CD4-positive, alpha-beta T cell treated with Interleukin-4 for 1 hour (primary cell): ENCODE data around the gene LAMP1.
"Not testable (repeated sequence)": the region's sequence is repeated elsewhere in the genome, so short reads cannot be mapped to it uniquely, and the experiment has no call there.

Experiments
- DNase-seq, 2 donors: peaks; one replicate each; pipeline ENCODE4 v3.0.0-alpha.2; 2020 to 2022

The LAMP1 gene

DNA sequence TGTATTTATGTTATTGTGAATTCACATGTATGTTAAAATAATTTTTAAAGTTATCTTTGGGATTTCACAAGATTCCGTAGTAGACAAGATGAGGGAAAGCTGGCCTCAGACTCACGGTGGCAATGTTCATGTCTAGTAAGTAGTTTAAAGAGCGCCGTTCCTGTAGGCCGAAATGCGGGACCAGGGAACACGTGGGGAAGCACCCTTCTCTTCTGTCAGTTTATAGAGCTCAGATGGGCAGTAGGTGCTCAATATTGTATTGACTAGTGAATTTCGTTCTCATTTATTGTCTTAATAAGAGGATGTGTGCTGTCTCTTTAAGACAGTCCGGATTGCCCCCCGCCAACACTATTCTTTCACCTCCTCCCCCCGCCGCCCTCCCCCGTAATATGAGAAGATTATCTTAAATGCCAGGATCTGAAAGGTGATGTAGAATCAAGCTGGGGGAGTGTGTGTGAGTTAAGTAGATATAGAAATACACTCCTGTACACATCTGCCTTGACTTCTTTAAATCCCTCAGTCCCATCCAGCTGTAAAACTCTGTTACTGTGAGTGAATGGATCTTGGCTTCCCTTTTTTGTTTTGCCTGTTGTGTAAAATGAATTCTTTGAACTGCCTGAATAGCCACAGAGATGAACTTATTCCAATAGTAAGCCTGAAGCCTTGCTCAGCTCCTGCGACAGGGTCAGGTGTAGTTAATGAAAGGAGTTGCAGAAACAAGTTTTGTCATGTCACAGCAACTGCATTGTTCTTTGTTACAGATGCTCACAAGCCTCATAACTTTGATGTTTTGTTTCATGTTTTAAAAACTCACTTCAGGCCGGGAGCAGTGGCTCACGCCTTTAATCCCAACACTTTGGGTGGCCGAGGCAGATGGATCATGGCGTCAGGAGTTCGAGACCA is 1.3 kb downstream of the LAMP1 start:
- no peak for DNase-seq

DNA sequence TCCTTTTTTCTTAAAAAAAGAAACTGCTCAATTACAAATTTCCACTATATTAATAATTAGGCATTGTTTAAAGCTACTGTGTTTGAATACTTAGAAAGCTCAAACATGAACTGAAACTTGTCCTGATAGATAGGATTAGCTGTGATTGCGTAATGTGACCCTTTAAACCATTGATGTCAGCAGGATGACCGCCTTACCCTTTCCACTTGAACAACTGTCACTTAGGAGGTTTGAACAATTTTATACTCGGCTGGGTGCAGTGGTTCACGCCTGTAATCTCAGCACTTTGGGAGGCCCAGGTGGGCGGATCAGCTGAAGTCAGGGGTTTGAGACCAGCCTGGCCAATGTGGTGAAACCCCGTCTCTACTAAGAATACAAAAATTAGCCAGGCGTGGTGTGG is 2.9 kb downstream of the LAMP1 start:
- DNase-seq = no peak

DNA sequence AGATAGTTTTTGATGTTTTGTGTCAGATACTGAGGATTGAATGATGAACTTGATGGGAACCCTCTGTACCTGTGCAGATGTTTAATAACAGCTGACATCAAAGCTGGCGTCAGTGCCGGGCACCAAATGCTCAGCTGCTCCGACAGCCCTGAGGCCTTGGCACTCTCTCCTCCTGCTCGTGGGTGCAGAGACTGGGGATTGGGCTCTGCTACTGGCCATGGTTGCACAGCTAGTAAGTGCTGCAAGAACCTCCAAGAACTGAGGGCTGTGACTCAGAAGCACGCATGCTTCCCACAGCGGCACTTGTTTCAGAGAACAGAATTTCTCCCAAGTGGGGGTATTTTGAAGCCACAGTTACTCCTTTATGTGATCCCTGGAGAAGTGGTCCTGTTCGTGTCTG is 5.9 kb downstream of the LAMP1 start:
- DNase-seq = no peak

DNA sequence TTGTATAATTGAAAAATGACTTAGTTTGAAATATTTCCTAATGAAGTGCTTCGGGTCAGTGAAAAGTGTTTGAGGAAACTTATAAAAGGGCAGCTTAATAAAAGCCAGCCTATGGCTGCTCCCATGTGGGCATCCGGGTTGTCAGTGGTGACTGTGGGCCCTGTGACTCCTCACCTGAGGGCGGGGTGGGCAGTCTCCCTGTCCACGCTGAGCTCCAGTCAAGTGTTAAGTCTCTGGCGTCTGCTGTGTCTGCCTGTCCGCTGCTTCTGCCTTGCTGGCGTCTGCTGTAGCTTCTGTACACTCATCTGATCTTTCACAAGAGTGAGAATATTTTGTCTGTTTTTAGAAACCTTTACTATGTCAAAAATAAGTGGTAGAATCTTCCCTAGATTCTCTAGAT is 7.1 kb downstream of the LAMP1 start:
- no peak for DNase-seq

DNA sequence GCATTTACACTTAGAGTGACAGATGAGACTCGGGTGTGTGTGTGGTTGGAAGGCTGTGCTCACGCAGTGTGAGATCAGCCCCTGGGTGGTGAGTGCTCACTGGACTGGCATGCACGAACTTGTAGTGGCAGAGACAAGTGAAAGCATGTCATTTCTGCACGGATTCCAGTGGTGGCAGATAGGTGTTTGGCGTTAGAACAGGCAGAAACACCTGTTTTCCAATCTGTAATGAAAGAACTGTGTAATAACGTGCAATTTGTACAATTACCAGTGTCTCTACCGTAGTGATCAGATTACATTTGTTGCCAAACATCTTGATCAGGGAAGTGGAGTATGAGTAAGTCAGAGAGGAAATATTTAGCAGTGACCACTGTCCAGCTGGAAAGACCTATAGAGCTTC is 8.2 kb downstream of the LAMP1 start:
- no peak for DNase-seq

DNA sequence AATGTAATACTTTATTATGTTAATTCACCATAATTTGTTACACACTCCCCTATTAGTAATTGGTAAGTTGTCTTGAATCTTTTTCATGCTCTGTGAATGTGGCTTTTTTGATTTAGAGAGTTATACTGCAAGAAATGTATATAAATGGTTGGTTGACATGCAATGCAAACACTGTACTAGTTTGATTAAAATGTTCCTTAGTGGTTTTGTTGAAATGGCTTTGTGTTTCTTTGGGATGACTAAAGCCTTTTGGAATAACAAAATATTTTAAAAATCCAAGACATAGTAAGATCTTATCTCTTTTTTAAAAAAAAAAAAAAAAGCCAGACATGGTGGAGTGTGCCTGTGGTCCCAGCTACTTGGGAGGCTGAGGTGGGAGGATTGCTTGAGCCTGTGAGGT is 10.5 kb downstream of the LAMP1 start:
- DNase-seq = no peak

DNA sequence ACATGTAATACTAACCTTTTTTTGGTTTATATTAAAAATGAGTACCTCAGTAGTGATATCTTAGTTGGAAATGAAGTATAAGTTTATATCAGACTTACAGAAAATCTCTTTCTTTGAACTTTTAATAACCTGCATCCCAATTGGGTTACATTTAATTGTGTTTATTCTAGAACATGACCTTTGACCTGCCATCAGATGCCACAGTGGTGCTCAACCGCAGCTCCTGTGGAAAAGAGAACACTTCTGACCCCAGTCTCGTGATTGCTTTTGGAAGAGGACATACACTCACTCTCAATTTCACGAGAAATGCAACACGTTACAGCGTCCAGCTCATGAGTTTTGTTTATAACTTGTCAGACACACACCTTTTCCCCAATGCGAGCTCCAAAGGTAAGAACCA is 12.4 kb downstream of the LAMP1 start:
- DNase-seq = no peak

DNA sequence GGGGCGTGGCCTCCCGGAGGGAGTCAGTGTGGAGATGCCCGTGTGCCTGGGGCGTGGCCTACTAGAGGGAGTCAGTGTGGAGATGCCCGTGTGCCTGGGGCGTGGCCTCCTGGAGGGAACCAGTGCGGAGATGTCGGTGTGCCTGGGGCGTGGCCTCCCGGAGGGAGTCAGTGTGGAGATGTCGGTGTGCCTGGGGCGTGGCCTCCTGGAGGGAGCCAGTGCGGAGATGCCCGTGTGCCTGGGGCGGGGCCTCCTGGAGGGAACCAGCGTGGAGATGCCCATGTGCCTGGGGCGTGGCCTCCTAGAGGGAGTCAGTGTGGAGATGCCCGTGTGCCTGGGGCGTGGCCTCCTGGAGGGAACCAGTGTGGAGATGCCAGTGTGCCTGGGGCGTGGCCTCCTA is 17.1 kb downstream of the LAMP1 start:
- DNase-seq = not testable (repeated sequence)

DNA sequence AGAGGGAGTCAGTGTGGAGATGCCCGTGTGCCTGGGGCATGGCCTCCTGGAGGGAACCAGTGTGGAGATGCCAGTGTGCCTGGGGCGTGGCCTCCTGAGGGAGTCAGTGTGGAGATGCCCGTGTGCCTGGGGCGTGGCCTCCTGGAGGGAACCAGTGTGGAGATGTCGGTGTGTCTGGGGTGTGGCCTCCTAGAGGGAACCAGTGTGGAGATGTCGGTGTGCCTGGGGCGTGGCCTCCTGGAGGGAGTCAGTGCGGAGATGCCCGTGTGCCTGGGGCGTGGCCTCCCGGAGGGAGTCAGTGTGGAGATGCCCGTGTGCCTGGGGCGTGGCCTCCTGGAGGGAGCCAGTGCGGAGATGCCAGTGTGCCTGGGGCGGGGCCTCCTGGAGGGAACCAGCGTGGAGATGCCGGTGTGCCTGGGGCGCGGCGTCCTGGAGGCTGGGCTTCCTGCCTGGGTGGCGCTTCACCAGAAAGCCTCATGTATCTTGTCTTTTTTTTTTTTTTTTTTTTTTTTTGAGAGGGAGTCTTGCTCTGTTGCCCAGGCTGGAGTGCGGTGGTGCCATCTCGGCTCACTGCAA is 17.9 kb downstream of the LAMP1 start:
- DNase-seq = not testable (repeated sequence)

DNA sequence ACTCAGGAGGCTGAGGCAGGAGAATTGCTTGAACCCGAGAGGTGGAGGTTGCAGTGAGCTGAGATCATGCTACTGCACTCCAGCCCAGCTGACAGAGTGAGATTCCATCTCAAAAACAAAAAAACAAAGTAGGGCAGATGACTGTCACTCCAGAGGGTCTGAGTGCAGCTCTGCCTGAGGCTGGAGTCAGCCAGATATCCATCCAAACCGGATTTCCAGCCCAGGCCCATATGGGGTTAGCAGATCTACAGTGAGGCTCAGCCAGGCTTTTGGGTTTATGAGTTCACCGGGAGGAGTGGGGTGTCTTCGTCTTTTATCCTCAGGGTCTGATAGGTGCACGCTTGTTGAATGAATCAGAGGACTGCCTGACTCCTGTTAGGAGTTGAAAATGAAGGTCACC is 19.0 kb downstream of the LAMP1 start:
- DNase-seq = no peak

DNA sequence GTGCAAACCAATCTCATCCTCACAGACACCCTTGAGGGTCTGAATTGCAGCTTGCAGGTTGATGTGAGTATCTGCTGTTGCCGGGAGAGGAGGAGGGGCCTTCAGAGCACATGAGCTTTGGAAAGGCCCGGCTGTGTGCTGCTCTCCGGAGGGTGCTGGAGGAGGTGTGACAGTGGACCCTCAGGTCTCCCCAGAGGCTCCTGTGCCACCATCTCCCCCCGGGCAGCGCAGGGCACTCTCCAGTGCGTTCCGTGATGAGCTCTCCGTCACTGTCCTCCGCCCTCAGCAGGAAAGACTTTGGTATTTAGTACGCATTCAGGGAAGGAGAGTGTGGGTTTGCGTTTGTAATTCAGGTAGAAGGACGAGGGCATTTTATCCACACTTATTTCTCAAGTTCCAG is 20.0 kb downstream of the LAMP1 start:
- DNase-seq = no peak

DNA sequence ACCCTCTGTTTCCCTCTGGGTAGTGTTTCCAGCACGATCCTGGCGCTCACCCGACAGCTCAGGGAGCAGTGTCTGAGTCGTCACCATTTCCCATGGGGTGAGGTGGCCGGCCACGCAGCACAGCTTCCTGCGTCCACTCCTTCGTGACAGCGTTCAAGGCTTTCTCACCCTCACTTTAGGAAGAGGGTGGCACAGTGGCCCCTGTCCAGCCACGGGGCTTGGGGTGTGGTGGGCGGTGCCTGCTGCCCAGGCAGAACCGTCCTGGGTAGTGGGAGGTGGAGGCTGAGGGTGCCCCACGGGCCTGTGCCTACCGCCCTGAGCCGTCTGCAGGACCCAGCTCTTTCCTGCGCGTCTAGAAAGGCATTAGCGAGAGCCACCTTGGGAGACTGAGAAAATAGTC is 21.9 kb downstream of the LAMP1 start:
- no peak for DNase-seq

DNA sequence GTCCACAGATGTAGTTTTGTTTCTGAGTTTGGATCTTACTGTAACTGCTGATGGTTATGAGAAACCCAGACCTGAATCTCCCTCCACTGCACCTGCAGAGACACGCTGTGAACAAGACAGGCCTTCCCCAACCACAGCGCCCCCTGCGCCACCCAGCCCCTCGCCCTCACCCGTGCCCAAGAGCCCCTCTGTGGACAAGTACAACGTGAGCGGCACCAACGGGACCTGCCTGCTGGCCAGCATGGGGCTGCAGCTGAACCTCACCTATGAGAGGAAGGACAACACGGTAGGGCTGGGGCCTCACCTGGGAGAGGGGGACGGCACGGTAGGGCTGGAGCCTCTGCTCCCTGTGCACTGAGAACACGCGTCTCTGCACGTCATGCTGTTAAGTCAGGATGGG is 22.3 kb downstream of the LAMP1 start:
- no peak for DNase-seq

DNA sequence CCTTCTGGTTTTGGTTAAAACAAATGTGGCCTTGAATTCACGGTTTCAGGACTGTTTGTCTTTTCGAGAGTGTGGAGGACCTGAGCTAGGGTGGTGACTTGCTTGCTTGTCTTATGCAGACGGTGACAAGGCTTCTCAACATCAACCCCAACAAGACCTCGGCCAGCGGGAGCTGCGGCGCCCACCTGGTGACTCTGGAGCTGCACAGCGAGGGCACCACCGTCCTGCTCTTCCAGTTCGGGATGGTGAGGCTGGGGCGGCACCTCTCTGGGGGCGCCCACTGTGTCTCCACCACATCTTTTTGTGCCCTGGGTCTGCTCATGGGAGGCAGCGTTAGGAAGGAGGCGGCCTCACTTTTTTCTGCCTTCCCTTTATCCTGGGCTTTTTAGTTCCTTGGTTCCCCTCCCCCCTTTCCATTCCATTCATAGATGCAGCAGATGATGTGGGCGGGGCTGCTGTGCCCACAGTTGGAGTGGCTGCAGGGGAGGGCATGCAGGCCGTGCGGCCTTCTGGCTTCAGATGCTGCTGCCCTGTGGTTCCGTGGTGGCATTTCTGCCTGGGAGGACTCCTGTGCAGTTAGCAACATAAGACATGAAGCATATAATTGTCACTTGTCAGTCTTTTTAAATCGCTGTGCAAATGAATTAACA is 23.3 kb downstream of the LAMP1 start:
- DNase-seq = no peak

DNA sequence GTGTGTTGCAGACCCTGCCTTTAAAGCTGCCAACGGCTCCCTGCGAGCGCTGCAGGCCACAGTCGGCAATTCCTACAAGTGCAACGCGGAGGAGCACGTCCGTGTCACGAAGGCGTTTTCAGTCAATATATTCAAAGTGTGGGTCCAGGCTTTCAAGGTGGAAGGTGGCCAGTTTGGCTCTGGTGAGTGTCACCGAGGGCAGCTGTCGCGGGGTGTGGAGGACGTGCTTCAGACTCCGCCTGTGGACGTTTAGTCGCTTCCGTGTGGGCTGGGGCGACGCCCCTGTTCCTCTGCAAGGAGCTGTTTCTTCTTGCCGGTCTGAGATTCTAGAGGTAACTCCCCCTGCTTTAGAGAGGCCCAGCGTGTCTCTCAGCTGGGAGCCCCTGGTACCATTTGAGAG is 24.5 kb downstream of the LAMP1 start:
- DNase-seq = no peak

DNA sequence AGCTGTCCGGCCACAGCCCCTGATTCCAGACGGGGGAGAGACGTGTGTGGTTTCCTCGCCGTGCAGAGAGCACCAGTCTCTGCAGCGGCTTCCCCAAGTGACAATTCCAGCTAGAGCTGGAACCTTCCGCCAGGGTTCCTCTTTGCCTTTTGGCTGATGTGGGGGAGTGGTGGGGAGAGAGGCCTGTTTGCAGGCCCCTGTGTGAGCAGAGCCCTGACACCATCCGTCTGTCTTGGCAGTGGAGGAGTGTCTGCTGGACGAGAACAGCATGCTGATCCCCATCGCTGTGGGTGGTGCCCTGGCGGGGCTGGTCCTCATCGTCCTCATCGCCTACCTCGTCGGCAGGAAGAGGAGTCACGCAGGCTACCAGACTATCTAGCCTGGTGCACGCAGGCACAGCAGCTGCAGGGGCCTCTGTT is 25.0 kb downstream of the LAMP1 start:
- DNase-seq = no peak

DNA sequence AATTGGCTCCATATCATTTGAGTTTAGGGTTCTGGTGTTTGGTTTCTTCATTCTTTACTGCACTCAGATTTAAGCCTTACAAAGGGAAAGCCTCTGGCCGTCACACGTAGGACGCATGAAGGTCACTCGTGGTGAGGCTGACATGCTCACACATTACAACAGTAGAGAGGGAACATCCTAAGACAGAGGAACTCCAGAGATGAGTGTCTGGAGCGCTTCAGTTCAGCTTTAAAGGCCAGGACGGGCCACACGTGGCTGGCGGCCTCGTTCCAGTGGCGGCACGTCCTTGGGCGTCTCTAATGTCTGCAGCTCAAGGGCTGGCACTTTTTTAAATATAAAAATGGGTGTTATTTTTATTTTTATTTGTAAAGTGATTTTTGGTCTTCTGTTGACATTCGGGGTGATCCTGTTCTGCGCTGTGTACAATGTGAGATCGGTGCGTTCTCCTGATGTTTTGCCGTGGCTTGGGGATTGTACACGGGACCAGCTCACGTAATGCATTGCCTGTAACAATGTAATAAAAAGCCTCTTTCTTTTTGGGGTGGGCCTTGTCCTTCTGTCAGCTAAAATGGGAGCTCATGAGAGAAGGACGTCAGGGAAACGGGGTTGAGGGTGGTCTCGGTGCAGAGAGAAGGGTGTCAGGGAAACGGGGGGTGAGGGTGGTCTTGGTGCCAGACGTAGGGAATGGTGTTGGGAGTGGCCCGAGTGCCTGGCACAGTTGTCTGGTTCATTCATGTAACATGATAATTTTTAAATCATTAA is 26.0 kb downstream of the LAMP1 start:
- DNase-seq = no peak

DNA sequence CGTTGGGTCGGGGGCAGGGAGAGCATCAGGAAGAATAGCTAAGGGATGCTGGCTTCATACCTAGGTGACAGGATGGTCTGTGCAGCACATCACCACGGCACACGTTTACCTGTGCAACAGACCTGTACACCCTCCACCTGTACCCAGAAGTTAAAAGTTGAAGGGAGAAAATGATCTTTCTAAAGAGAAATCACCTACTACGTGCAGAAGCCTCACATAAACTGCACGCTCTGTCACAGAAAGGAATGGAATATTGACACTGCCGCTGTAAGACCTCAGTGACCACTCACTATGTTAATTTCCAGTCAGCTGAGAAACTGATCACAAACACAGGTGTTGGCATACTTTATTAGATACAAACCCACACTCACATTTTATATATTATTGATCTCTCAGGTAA is 26.8 kb downstream of the LAMP1 start:
- DNase-seq = no peak

DNA sequence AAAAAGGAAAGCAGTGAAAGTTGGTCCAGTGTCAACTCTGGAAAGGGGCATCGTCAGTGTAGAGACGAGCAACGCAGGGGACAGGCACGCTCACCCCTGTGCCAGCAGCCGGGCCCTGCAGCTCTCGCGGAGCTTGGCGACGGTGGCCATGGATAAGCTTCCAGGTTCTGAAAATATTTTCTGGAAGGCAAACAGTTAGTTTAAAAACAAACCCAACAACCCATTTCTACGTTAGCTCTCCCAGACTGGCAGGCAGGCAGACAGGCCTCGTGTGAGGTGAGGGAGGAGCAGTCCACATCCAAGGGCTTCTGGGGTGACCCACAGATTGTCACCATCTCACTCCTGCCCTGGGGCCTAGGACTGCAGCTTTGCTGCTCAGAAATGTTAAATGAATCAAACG is 27.4 kb downstream of the LAMP1 start:
- no peak for DNase-seq

DNA sequence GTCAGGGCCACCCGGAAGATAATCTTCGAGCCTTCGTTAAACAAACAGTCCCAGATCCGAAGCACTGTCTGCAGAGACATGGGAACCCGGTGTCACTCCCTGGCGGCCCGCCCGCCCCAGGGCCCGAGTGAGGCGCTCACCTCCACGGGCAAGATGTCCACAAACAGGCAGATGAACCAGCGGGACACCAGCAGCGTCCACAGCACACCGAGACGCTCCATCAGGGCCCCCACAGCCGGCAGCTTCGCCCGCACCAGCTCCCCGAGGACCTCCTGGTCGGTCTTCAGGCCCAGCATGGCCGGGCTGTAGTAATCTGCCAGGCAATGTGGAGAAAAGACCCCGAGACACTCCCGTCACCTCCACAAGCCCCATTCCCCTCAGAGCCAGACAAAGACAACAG is 28.7 kb downstream of the LAMP1 start:
- DNase-seq = no peak

DNA sequence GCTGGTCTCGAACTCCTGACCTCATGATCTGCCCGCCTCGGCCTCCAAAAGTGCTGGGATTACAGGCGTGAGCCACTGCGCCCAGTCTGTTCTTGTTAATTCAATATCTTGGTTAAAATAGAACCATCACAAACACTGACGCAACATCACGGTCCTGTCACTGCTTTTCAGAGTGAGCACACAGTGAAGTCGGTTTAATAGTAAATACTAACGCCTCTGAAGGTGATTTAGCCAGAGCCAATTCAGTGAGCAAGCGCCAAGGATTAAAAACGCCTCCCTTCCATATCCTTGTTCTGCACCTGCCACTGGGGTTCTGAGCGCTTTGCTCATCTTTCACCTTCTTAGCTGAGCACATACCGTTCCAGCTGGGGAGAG is 30.3 kb downstream of the LAMP1 start:
- no peak for DNase-seq

DNA sequence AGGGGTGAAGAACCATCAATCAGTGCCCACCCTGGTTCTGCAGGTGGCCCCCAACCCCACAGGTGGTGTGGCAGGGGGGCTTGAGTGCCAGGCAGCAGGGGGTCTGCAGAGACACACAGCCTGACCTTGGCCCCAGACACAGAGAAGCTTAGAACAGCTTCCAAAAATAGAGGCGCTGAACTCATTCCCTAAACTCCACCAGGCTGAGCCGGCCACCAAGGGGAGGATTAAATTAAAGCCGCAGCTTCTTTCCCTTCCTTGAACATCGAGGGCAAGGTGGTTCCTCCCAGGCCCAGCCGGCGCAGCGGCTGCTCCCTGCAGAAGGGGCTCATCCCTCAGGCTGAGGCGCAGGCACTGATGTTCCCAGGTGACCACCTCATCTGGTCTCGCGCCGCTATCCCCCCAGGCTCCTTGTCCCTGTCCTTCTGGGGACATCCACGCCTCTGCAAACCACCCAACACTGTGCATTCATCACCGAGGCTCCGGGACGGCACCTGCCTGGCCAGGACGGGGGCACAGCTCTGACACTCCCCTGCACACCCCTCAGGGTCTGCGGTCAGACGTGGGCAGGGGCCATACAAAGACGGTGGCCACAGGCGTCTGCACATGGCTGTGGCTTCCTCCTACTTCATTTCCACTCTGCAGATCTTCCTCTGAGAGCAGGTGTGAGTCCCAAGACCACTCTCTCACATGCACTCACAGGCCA is 30.9 kb downstream of the LAMP1 start:
- DNase-seq = no peak

DNA sequence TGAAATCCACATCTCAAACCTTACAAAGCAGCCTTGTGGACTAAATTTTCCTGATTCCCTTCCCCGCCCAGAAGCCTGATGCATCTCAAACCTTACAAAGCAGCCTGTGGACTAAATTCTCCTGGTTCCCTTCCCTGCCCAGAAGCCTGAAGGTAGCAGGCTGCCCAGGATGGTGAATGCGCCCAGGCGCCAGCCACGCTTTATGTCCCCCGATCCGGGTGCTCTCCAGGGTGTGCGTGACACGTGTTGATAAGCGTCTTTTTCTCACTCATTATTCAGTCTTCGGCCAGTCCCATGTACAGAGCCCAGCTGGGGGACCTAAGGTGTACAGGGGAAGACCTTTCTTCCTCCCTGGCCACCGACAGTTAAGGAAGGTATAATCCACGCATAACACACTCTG is 31.8 kb downstream of the LAMP1 start:
- DNase-seq = no peak
